Neural cell (in vitro differentiated cells): ENCODE measurements around the gene VN1R5.

Source experiments
- EP300 ChIP-seq: fragments of 450-650 bp; conservative IDR thresholded peaks from 2 replicates; pipeline ENCODE4 v1.6.1; 2014; ENCODE audit warnings: antibody characterized with exemption, mild to moderate bottlenecking, moderate library complexity; ENCODE audit not compliant: poor library complexity, severe bottlenecking
- EZH2 ChIP-seq: fragments of 200-600, 300-800 bp; shearing (Covaris generic), sonication (generic); IDR thresholded peaks from 2 replicates; pipeline ENCODE4 v1.6.1; 2014; ENCODE audit warnings: antibody characterized with exemption, low read length, borderline replicate concordance, mild to moderate bottlenecking; ENCODE audit not compliant: insufficient read depth, poor library complexity, severe bottlenecking
- POLR2AphosphoS5 ChIP-seq: IDR thresholded peaks from 2 replicates; pipeline ENCODE4 v1.6.1; 2012
- RAD21 ChIP-seq: fragments of 450-650 bp; conservative IDR thresholded peaks from 2 replicates; pipeline ENCODE4 v1.6.1; 2014; ENCODE audit warnings: antibody characterized with exemption, mild to moderate bottlenecking, moderate library complexity
- TF ChIP-seq, protein P1 (sequence below): fragments of 450-650 bp; IDR thresholded peaks from 2 replicates; pipeline ENCODE4 v1.5.1; 2014; ENCODE audit warnings: antibody characterized with exemption, mild to moderate bottlenecking, moderate library complexity; ENCODE audit not compliant: poor library complexity, severe bottlenecking

DNA sequence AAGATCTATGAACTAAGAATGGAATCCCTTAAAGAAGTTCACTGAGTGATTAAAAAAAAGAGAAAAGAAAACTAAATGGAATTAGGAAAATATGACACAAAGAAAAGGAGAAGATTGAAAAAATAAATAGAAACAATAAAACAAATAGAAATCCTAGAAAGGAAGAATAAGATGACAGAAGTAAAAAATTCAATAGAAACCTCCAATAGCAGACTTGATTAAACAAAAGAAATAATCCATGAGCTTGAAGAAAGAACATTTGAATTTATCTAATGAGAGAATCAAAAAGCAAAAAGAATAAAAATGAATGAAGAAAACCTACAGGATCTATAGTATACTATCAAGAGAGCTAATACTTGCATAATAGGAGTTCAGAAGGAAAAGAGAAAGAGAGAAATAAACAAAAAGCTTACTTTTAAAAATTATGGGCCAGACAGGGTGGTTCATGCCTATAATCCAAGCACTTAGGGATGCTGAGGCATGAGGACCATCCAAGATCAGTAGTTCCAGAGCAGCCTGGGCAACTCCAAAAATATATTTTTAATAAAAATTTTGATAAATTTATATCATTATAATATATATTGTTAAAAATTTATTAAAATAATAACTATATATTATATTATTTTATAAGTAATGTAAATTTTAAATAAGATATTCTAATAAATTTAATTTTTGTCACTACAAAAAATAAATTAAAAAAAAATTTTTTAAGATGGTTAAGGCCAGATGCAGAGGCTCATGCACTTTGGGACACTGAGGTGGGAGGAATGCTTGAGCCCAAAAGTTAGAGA is 9.4 kb upstream of the VN1R5 start:
- TF ChIP-seq, protein P1, sequence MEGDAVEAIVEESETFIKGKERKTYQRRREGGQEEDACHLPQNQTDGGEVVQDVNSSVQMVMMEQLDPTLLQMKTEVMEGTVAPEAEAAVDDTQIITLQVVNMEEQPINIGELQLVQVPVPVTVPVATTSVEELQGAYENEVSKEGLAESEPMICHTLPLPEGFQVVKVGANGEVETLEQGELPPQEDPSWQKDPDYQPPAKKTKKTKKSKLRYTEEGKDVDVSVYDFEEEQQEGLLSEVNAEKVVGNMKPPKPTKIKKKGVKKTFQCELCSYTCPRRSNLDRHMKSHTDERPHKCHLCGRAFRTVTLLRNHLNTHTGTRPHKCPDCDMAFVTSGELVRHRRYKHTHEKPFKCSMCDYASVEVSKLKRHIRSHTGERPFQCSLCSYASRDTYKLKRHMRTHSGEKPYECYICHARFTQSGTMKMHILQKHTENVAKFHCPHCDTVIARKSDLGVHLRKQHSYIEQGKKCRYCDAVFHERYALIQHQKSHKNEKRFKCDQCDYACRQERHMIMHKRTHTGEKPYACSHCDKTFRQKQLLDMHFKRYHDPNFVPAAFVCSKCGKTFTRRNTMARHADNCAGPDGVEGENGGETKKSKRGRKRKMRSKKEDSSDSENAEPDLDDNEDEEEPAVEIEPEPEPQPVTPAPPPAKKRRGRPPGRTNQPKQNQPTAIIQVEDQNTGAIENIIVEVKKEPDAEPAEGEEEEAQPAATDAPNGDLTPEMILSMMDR, result no peak
- no peak for TF ChIP-seq POLR2AphosphoS5
- TF ChIP-seq RAD21, result no peak
- TF ChIP-seq EP300, result no peak
- no peak for TF ChIP-seq EZH2
